Neural crest cell (in vitro differentiated cells): Measurements from ENCODE around the gene PLOD1. TPM values are rescaled to one million over a fixed set of nuclear protein-coding genes. Genes with fewer than 3 reads are reported as not detected.

Experiments
- DNase-seq: peaks from one replicate; pipeline ENCODE4 v3.0.0; 2021; ENCODE audit warnings: low read depth, mixed read lengths, low spot score
- H3K27ac Mint-ChIP-seq: one replicate; pipeline ENCODE4 v1.8.0; 2021; ENCODE audit warnings: mild to moderate bottlenecking, mixed read lengths; ENCODE audit not compliant: unreplicated experiment
- H3K27me3 Mint-ChIP-seq: 2 replicates; pipeline ENCODE4 v1.8.0; 2021; ENCODE audit warnings: low read depth, mild to moderate bottlenecking, mixed read lengths
- H3K36me3 Mint-ChIP-seq: 2 replicates; pipeline ENCODE4 v1.8.0; 2021; ENCODE audit warnings: low read depth, mild to moderate bottlenecking, mixed read lengths
- H3K4me1 Mint-ChIP-seq: 2 replicates; pipeline ENCODE4 v1.8.0; 2021; ENCODE audit warnings: mixed read lengths
- H3K4me3 Mint-ChIP-seq: one replicate; pipeline ENCODE4 v1.8.0; 2021; ENCODE audit warnings: mild to moderate bottlenecking, mixed read lengths
- H3K9me3 Mint-ChIP-seq: 2 replicates; pipeline ENCODE4 v1.8.0; 2021; ENCODE audit warnings: mixed read lengths
- total RNA-seq: library from RNA; stranded (reverse); gene quantifications from 2 replicates; pipeline ENCODE4 v1.2.1, GENCODE V29; 2021
- TF ChIP-seq, protein P1 (sequence below): fragments of 200-600 bp; sonication (generic); conservative IDR thresholded peaks from 2 replicates; pipeline ENCODE4 v1.5.0; 2021; ENCODE audit warnings: antibody characterized with exemption, mild to moderate bottlenecking

Gene PLOD1
- total RNA-seq, 1 donor from 2014 or later, result 58.7 TPM

DNA sequence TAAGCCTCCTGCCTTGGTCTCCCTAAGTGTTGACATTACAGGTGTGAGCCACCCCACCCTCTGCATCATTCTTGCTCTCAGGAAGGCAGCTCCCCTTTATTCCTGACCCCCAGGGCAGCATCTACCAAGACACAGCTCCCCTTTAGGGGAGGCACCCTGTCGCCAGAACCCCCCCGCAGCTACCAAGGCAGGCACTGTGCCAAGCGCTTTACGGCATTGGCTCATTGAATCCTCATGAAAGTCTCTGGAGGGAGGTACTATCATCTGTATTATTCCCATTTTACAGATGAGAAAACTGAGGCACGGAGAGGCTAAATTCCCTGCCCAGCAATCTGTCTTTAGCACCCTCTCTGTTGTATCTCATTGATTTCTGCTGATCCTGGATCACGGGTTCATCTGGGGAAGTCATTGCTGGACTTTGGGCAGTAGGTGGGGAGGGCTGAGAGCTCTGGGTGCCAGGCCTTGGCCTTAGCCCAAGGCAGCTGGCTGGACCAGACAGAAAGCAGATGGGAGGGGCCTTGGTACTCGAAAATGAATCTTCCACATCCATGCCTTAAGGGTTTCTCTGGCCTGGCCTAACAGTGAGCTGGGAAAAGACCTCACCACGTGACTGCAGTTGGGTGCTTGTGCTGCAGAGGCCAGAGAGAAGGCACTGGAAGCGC is 5.9 kb downstream of the PLOD1 start:
- DNase-seq, result no peak
- H3K4me3 Mint-ChIP-seq, result no peak overlapping the region
- TF ChIP-seq, protein P1, sequence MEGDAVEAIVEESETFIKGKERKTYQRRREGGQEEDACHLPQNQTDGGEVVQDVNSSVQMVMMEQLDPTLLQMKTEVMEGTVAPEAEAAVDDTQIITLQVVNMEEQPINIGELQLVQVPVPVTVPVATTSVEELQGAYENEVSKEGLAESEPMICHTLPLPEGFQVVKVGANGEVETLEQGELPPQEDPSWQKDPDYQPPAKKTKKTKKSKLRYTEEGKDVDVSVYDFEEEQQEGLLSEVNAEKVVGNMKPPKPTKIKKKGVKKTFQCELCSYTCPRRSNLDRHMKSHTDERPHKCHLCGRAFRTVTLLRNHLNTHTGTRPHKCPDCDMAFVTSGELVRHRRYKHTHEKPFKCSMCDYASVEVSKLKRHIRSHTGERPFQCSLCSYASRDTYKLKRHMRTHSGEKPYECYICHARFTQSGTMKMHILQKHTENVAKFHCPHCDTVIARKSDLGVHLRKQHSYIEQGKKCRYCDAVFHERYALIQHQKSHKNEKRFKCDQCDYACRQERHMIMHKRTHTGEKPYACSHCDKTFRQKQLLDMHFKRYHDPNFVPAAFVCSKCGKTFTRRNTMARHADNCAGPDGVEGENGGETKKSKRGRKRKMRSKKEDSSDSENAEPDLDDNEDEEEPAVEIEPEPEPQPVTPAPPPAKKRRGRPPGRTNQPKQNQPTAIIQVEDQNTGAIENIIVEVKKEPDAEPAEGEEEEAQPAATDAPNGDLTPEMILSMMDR, result no peak
- no peaks in the 10 kb centered on the region for H3K9me3 Mint-ChIP-seq
- H3K36me3 Mint-ChIP-seq, result no peaks in the 10 kb centered on the region
- peaks cover 9% of the 10 kb centered on the region for H3K4me1 Mint-ChIP-seq
- H3K27ac Mint-ChIP-seq, result no peak overlapping the region
- no peaks in the 10 kb centered on the region for H3K27me3 Mint-ChIP-seq

DNA sequence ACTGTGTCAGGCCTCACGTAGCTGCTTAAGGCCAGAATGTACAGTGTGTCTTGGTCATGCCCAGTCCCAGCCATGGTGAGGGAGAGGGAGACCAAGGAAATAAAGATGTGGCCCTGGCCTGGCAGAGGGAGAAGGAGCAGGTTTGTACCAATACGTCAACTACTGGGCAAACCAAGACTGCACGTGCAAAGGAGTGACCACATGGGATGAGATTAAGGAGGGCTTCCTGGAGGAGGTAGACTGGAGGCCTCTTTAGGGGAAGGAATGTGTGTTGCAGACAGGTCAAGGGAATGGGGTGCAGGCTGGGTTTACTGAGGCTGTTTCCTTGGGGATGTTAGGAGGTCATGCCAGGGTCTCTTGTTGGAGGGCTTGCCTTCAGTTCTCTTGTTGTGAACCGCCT is 7.8 kb downstream of the PLOD1 start:
- Mint-ChIP-seq H3K36me3 (peaks cover 5% of the 10 kb centered on the region), H3K4me1 (peaks cover 9% of the 10 kb centered on the region), H3K9me3 (no peaks in the 10 kb centered on the region), H3K4me3 (no peak overlapping the region), H3K27ac (no peak overlapping the region), H3K27me3 (no peaks in the 10 kb centered on the region)
- no peak for DNase-seq
- TF ChIP-seq, protein P1, result no peak

GRCh38 chr1:11943619-11944018 is 9.1 kb downstream of the PLOD1 start:
- Mint-ChIP-seq H3K27ac (no peak overlapping the region), H3K27me3 (no peaks in the 10 kb centered on the region)
- TF ChIP-seq, protein P1, result no peak

GRCh38 chr1:11944358-11944931 is 9.9 kb downstream of the PLOD1 start:
- H3K27me3 Mint-ChIP-seq, result no peaks in the 10 kb centered on the region
- H3K4me3 Mint-ChIP-seq, result no peak overlapping the region

More at GRCh38 chr1:11943619-11944018, 9.1 kb downstream of the PLOD1 start:
- Mint-ChIP-seq H3K9me3 (no peaks in the 10 kb centered on the region), H3K4me3 (no peak overlapping the region), H3K4me1 (peaks cover 8% of the 10 kb centered on the region), H3K36me3 (peaks cover 9% of the 10 kb centered on the region)
- DNase-seq, result no peak

DNA sequence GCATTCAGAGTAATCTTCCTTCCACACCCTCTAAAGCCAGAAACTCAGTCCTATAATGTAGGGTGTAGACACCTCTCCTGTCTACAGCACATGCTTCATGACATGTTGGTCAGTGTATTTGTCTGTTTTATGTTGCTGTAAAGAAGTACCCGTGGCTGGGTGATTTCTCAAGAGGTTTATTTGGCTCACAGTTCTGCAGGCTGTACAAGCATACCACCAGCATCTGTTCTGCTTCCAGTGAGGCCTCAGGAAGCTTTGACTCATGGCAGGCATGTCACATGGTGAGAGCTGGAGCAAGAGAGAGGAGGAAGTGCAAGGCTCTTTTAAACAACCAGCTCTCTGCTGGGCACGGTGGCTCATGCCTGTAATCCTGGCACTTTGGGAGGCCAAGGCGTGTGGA is 12.1 kb downstream of the PLOD1 start:
- H3K4me1 Mint-ChIP-seq, result peaks cover 5% of the 10 kb centered on the region
- no peaks in the 10 kb centered on the region for H3K27me3 Mint-ChIP-seq
- H3K4me3 Mint-ChIP-seq, result no peak overlapping the region
- H3K27ac Mint-ChIP-seq, result peak overlapping the region; percentile 10
- no peaks in the 10 kb centered on the region for H3K9me3 Mint-ChIP-seq
- TF ChIP-seq, protein P1, result no peak
- peaks cover 12% of the 10 kb centered on the region for H3K36me3 Mint-ChIP-seq
- no peak for DNase-seq

More at GRCh38 chr1:11944358-11944931, 9.9 kb downstream of the PLOD1 start:
- peaks cover 5% of the 10 kb centered on the region for H3K4me1 Mint-ChIP-seq
- H3K9me3 Mint-ChIP-seq, result no peaks in the 10 kb centered on the region
- H3K27ac Mint-ChIP-seq, result no peak overlapping the region
- TF ChIP-seq, protein P1, result no peak
- peaks cover 12% of the 10 kb centered on the region for H3K36me3 Mint-ChIP-seq
- no peak for DNase-seq
